SK-N-SH (cell line): Measurements from ENCODE around the gene FN3K. TPM values are rescaled to one million over a fixed set of nuclear protein-coding genes. Genes with fewer than 3 reads are reported as not detected.

Experiments used
- CTCF ChIA-PET: fragments of 300-600, 350-600 bp; formaldehyde crosslinking; extraction: SDS; loops from one replicate; lab custom pipeline; 2021; lab: Yijun Ruan, JAX
- POLR2A ChIA-PET: fragments of 350-600 bp; sonication (Branson Sonifier 250); formaldehyde crosslinking; extraction: SDS; loops from one replicate; lab custom pipeline; 2020; ENCODE audit warnings: antibody characterized with exemption, inconsistent platforms; lab: Yijun Ruan, JAX
- DNase-seq: peaks from one replicate; pipeline ENCODE4 v3.0.0; 2012
- H2AFZ ChIP-seq: fragments of 200-600 bp; sonication (generic); 2 replicates; pipeline ENCODE4 v1.8.1; 2016; ENCODE audit warnings: antibody characterized with exemption, mild to moderate bottlenecking, low read depth
- H3F3A ChIP-seq: fragments of 200-600 bp; sonication (generic); replicated peaks from 2 replicates; pipeline ENCODE3; 2016; ENCODE audit warnings: antibody characterized with exemption, mild to moderate bottlenecking; ENCODE audit not compliant: insufficient read depth
- H3K27ac ChIP-seq, 2 experiments: fragments of 200-500 bp in 1 of 2; fragments of 200-600 bp in 1 of 2; sonication (Bioruptor generic) in 1 of 2; sonication (generic), shearing (Covaris generic) in 1 of 2; 2 replicates each; pipeline versions ENCODE4 v1.5.1 to v1.6.1; 2014 to 2016; ENCODE audit warnings: low read depth in 2 of 2, inconsistent platforms in 1 of 2, low read length in 1 of 2, mild to moderate bottlenecking in 1 of 2, mixed read lengths in 1 of 2
- H3K27me3 ChIP-seq: fragments of 200-600 bp; sonication (generic), shearing (Covaris generic); 2 replicates; pipeline ENCODE4 v1.6.1; 2016; ENCODE audit warnings: mixed run types; ENCODE audit not compliant: insufficient read depth
- H3K36me3 ChIP-seq, 2 experiments: fragments of 200-500 bp in 1 of 2; fragments of 200-600 bp in 1 of 2; sonication (Bioruptor generic) in 1 of 2; sonication (generic) in 1 of 2; replicated peaks in 1 of 2; 2 replicates each; pipeline versions ENCODE3 to v1.5.1; 2014 to 2016; ENCODE audit warnings: low read length in 1 of 2, mild to moderate bottlenecking in 1 of 2; ENCODE audit not compliant: insufficient read depth in 2 of 2, control insufficient read depth in 1 of 2
- H3K4me1 ChIP-seq, 2 experiments: fragments of 200-500 bp in 1 of 2; fragments of 200-600 bp in 1 of 2; sonication (Bioruptor generic) in 1 of 2; sonication (generic), shearing (Covaris generic) in 1 of 2; 2 replicates each; pipeline versions ENCODE4 v1.5.1 to v1.6.1; 2014 to 2016; ENCODE audit warnings: low read depth in 1 of 2, low read length in 1 of 2, mixed run types in 1 of 2; ENCODE audit not compliant: insufficient read depth in 2 of 2, control insufficient read depth in 1 of 2
- H3K4me2 ChIP-seq: fragments of 200-600 bp; sonication (generic), shearing (Covaris generic); 2 replicates; pipeline ENCODE4 v1.6.1; 2017; ENCODE audit warnings: mixed run types
- H3K4me3 ChIP-seq, 2 experiments: fragments of 200-500 bp in 1 of 2; fragments of 200-600 bp in 1 of 2; sonication (Bioruptor generic) in 1 of 2; sonication (generic), shearing (Covaris generic) in 1 of 2; 2 replicates each; pipeline versions ENCODE4 v1.5.1 to v1.8.1; 2014 to 2016; ENCODE audit warnings: low read depth in 2 of 2, inconsistent platforms in 1 of 2, low read length in 1 of 2, mild to moderate bottlenecking in 1 of 2, mixed read lengths in 1 of 2, moderate library complexity in 1 of 2
- H3K79me2 ChIP-seq: fragments of 200-600 bp; sonication (generic); 2 replicates; pipeline ENCODE4 v1.8.1; 2017; ENCODE audit warnings: mild to moderate bottlenecking; ENCODE audit not compliant: insufficient read depth
- H3K9ac ChIP-seq: fragments of 200-600 bp; sonication (generic); 2 replicates; pipeline ENCODE4 v1.6.1; 2017; ENCODE audit warnings: mixed run types
- H3K9me2 ChIP-seq: fragments of 200-600 bp; sonication (generic); 2 replicates; pipeline ENCODE4 v1.6.1; 2017; ENCODE audit warnings: mixed run types
- H3K9me3 ChIP-seq: fragments of 200-600 bp; sonication (generic); 2 replicates; pipeline ENCODE4 v1.6.1; 2017; ENCODE audit warnings: mixed run types, mild to moderate bottlenecking, moderate library complexity
- H4K20me1 ChIP-seq: fragments of 200-600 bp; sonication (generic); 2 replicates; pipeline ENCODE4 v1.6.1; 2017; ENCODE audit warnings: mild to moderate bottlenecking, mixed run types; ENCODE audit not compliant: insufficient read depth
- CHD2 ChIP-seq: fragments of 150-350 bp; IDR thresholded peaks from 2 replicates; pipeline ENCODE4 v1.6.1; 2018; ENCODE audit warnings: low read length; ENCODE audit not compliant: partially characterized antibody
- ELF1 ChIP-seq: IDR thresholded peaks from 2 replicates; pipeline ENCODE4 v1.4.0; 2012
- EP300 ChIP-seq, 2 experiments: IDR thresholded peaks; 2 replicates each; pipeline versions ENCODE4 v1.4.0 to v1.6.1; 2012; ENCODE audit warnings: borderline replicate concordance in 1 of 2, low read depth in 1 of 2, low read length in 1 of 2
- EZH2phosphoT487 ChIP-seq: fragments of 200-600 bp; sonication (generic); IDR thresholded peaks from 2 replicates; pipeline ENCODE4 v1.6.1; 2017; ENCODE audit warnings: low read depth, mixed run types, mild to moderate bottlenecking, antibody characterized with exemption, moderate library complexity, borderline replicate concordance
- FOXJ3 ChIP-seq: sonication (generic); formaldehyde crosslinking; IDR thresholded peaks from 2 replicates; pipeline ENCODE4 v1.5.1; 2020; ENCODE audit warnings: mild to moderate bottlenecking, missing genetic modification reagents
- FOXM1 ChIP-seq: IDR thresholded peaks from 2 replicates; pipeline ENCODE4 v1.4.0; 2012; ENCODE audit warnings: low read depth, mild to moderate bottlenecking
- JUND ChIP-seq: IDR thresholded peaks from 2 replicates; pipeline ENCODE4 v1.4.0; 2012
- MXI1 ChIP-seq: IDR thresholded peaks from 2 replicates; pipeline ENCODE4 v1.6.1; 2012; ENCODE audit warnings: mild to moderate bottlenecking, low read depth, low read length, improper control_type of control experiment
- NFIC ChIP-seq: IDR thresholded peaks from 2 replicates; pipeline ENCODE4 v1.4.0; 2012; ENCODE audit warnings: borderline replicate concordance
- POLR2AphosphoS5 ChIP-seq: IDR thresholded peaks from 2 replicates; pipeline ENCODE4 v1.6.1; 2012; ENCODE audit warnings: low read depth, low read length
- RAD21 ChIP-seq: IDR thresholded peaks from 2 replicates; pipeline ENCODE4 v1.6.1; 2012; ENCODE audit warnings: mild to moderate bottlenecking, low read length
- RCOR1 ChIP-seq: fragments of 150-350 bp; IDR thresholded peaks from 2 replicates; pipeline ENCODE4 v1.6.1; 2017; ENCODE audit warnings: antibody characterized with exemption, low read length
- RXRA ChIP-seq: IDR thresholded peaks from 2 replicates; pipeline ENCODE4 v1.4.0; 2012; ENCODE audit warnings: low read depth, mild to moderate bottlenecking, borderline replicate concordance
- SIN3A ChIP-seq: IDR thresholded peaks from 2 replicates; pipeline ENCODE4 v1.6.1; 2012; ENCODE audit warnings: low read depth, mild to moderate bottlenecking, low read length, moderate library complexity, borderline replicate concordance
- TAF1 ChIP-seq: IDR thresholded peaks from 2 replicates; pipeline ENCODE4 v1.6.1; 2012; ENCODE audit warnings: low read depth, mild to moderate bottlenecking, low read length, moderate library complexity, borderline replicate concordance
- TCF12 ChIP-seq: IDR thresholded peaks from 2 replicates; pipeline ENCODE4 v1.4.0; 2012
- WGBS: methylation state at CpG from one replicate; pipeline ENCODE4 v1.1.6; 2017; ENCODE audit warnings: low lambda C conversion rate; 5-methylcytosine and 5-hydroxymethylcytosine counted together
- polyA plus RNA-seq, 3 experiments: library from polyadenylated mRNA; depleted of rRNA; stranded (reverse); fragments of >200 nt; gene quantifications; 2 replicates each; pipeline ENCODE4 v1.2.3, GENCODE V29; 2012
- TF ChIP-seq, protein P1 (sequence below): fragments of 150-350 bp; IDR thresholded peaks from 2 replicates; pipeline ENCODE4 v1.6.1; 2017; ENCODE audit warnings: antibody characterized with exemption, low read length, low read depth, borderline replicate concordance
- TF ChIP-seq, protein P2 (sequence below): fragments of 150-350 bp; IDR thresholded peaks from 2 replicates; pipeline ENCODE4 v1.6.1; 2016; ENCODE audit warnings: mild to moderate bottlenecking, low read depth, low read length
- TF ChIP-seq, protein P3 (sequence below): IDR thresholded peaks from 2 replicates; pipeline ENCODE4 v1.6.1; 2012; ENCODE audit warnings: mild to moderate bottlenecking, low read depth, low read length, moderate library complexity

The FN3K gene
- polyA plus RNA-seq, 1 of the 3 experiments (the other 2 are of a cell fraction) = 9.9 TPM

DNA sequence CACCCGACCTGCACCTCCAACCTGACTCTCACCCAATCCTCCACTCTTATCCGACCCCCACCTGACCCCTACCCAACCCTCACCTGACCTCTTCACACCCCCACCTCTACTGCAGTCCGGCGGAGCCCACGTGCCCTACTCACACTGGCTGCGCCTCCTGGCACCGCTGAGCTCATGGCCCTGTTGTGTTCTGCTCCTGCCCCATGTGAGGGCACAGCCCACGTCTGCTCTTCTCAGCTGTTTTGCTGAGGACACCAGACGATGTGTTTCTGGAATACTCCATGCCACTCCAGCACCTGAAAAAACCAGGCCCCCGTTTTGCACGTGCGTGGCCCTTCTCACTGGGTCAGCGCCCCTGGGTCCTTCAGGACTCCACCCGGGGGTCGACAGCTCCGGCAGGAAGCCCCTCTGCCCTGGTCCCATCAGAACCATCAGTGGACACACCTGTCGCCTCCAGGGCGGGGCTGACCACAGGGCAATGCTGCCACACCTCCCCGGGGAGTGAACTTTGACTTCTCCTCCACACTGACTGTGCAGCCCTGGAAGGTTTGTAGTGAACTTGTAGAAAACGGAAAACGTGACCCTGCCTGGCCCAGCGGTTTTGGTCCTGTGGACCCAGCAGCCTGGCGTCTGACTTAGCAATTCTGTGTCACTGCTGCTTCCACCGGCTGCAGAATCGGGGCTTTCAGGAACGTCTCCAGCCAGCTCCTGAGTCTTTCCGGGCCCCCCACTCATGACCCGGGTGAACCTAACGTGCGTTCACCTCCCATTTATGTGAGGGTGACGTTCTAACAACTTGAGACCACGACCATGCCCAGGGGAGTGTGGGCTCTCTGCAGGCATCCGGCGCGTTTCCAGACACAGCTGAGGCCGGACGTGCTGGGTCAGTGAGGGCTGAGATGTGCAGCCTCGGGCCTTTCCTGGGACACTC lies 31.2 kb upstream of the FN3K start:
- Histone ChIP-seq H3K9me2 (no peaks in the 10 kb centered on the region), H3K27ac (no peak overlapping the region), H3F3A (peaks cover 10% of the 10 kb centered on the region), H3K36me3 (no peaks in the 10 kb centered on the region), H3K4me1 (peaks cover 0 to 5% of the 10 kb centered on the region in 2 experiments; a peak in 1 of 4 replicates), H3K9ac (no peak overlapping the region), H2AFZ (no peak overlapping the region), H3K79me2 (no peaks in the 10 kb centered on the region), H3K9me3 (no peaks in the 10 kb centered on the region), H4K20me1 (no peaks in the 10 kb centered on the region), H3K4me3 (no peak overlapping the region), H3K4me2 (no peak overlapping the region), H3K27me3 (no peaks in the 10 kb centered on the region)
- TF ChIP-seq, protein P1, sequence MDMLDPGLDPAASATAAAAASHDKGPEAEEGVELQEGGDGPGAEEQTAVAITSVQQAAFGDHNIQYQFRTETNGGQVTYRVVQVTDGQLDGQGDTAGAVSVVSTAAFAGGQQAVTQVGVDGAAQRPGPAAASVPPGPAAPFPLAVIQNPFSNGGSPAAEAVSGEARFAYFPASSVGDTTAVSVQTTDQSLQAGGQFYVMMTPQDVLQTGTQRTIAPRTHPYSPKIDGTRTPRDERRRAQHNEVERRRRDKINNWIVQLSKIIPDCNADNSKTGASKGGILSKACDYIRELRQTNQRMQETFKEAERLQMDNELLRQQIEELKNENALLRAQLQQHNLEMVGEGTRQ = no peak
- TF ChIP-seq SIN3A = no peak
- TF ChIP-seq, protein P2, sequence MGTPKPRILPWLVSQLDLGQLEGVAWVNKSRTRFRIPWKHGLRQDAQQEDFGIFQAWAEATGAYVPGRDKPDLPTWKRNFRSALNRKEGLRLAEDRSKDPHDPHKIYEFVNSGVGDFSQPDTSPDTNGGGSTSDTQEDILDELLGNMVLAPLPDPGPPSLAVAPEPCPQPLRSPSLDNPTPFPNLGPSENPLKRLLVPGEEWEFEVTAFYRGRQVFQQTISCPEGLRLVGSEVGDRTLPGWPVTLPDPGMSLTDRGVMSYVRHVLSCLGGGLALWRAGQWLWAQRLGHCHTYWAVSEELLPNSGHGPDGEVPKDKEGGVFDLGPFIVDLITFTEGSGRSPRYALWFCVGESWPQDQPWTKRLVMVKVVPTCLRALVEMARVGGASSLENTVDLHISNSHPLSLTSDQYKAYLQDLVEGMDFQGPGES = no peak
- TF ChIP-seq FOXM1 = no peak
- no peak for TF ChIP-seq RCOR1
- no peak for TF ChIP-seq MXI1
- TF ChIP-seq, protein P3, sequence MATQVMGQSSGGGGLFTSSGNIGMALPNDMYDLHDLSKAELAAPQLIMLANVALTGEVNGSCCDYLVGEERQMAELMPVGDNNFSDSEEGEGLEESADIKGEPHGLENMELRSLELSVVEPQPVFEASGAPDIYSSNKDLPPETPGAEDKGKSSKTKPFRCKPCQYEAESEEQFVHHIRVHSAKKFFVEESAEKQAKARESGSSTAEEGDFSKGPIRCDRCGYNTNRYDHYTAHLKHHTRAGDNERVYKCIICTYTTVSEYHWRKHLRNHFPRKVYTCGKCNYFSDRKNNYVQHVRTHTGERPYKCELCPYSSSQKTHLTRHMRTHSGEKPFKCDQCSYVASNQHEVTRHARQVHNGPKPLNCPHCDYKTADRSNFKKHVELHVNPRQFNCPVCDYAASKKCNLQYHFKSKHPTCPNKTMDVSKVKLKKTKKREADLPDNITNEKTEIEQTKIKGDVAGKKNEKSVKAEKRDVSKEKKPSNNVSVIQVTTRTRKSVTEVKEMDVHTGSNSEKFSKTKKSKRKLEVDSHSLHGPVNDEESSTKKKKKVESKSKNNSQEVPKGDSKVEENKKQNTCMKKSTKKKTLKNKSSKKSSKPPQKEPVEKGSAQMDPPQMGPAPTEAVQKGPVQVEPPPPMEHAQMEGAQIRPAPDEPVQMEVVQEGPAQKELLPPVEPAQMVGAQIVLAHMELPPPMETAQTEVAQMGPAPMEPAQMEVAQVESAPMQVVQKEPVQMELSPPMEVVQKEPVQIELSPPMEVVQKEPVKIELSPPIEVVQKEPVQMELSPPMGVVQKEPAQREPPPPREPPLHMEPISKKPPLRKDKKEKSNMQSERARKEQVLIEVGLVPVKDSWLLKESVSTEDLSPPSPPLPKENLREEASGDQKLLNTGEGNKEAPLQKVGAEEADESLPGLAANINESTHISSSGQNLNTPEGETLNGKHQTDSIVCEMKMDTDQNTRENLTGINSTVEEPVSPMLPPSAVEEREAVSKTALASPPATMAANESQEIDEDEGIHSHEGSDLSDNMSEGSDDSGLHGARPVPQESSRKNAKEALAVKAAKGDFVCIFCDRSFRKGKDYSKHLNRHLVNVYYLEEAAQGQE = no peak
- no peak for TF ChIP-seq CHD2
- no peak for TF ChIP-seq FOXJ3 (CRISPR knock-in tag)
- DNase-seq = no peak
- 70% methylated on average over 34 of the region's 38 CpGs for WGBS
- CTCF ChIA-PET = no interaction called here
- POLR2A ChIA-PET = no interaction called here

DNA sequence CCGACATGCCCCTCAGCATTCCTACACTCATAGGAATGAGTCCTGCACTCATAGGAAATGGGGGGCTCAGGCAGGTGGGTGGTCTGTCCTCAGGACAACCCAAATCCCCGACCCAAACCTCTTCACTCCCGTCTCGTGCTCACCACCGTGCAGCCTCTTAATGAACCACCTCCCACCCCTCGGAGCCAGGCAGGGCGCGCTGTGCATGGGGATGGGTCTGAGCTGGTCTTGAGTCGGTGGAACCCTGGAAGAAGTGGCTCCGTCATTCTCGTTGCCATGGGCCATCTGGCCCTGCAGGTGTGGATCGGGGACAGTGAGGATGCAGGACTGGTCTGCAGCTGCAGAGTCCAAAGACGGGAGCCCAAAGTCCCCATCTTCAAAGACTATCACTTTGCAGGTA lies 30.5 kb upstream of the FN3K start:
- H3K9me2 ChIP-seq = no peaks in the 10 kb centered on the region
- H3K27ac ChIP-seq = no peak overlapping the region
- no peaks in the 10 kb centered on the region for H3K9me3 ChIP-seq
- ChIA-PET CTCF (no interaction called here), POLR2A (no interaction called here)
- WGBS = 75% methylated on average over 13 of the region's 13 CpGs
- H3F3A ChIP-seq = peaks cover 10% of the 10 kb centered on the region
- H4K20me1 ChIP-seq = no peaks in the 10 kb centered on the region
- no peaks in the 10 kb centered on the region for H3K27me3 ChIP-seq
- no peak overlapping the region for H3K4me3 ChIP-seq
- H3K4me1 ChIP-seq = no peaks in the 10 kb centered on the region
- no peak overlapping the region for H3K9ac ChIP-seq
- H3K79me2 ChIP-seq = no peaks in the 10 kb centered on the region
- H3K4me2 ChIP-seq = no peak overlapping the region
- DNase-seq = no peak
- no peak overlapping the region for H2AFZ ChIP-seq
- H3K36me3 ChIP-seq = no peaks in the 10 kb centered on the region
- TF ChIP-seq, protein P1 = no peak
- TF ChIP-seq ELF1 (no peak), NFIC (no peak), TCF12 (no peak), POLR2AphosphoS5 (no peak), TAF1 (no peak), RAD21 (no peak), MXI1 (no peak), EP300 (IDR thresholded peaks at IDR 0.05; ENCODE audit: borderline replicate concordance in 1 of 2, low read depth in 1 of 2, low read length in 1 of 2) (no peak), JUND (no peak), RXRA (no peak), EZH2phosphoT487 (no peak)
- TF ChIP-seq, protein P2 = no peak
